Ishikawa (cell line): ENCODE measurements around the gene AFF2.

Experiments used
- CREB1 ChIP-seq: IDR thresholded peaks from 2 replicates; pipeline ENCODE4 v1.6.1; 2012; ENCODE audit warnings: low read depth
- YY1 ChIP-seq: IDR thresholded peaks from 2 replicates; pipeline ENCODE4 v1.6.1; 2012; ENCODE audit warnings: low read depth

- TF ChIP-seq YY1 (no peak), CREB1 (no peak)
Observed at GRCh38 chrX:148643460-148643859, 143.0 kb downstream of the AFF2 start.
